Measurements from ENCODE around the gene PTDSS2.
"Not testable (repeated sequence)": the region's sequence is repeated elsewhere in the genome, so short reads cannot be mapped to it uniquely, and the experiment has no call there.

PTDSS2 gene

GRCh38 chr11:433641-434040 lies 16.4 kb upstream of the PTDSS2 start:
- DNase-seq: no peak

- DNase-seq: no peak
These were observed 15.6 kb upstream of the PTDSS2 start for GRCh38 chr11:434496-434895.

- not testable (repeated sequence) for DNase-seq
These were observed 14.9 kb upstream of the PTDSS2 start for GRCh38 chr11:434999-435740.

- DNase-seq: no peak
These were observed 12.7 kb upstream of the PTDSS2 start for GRCh38 chr11:437228-437870.

- DNase-seq: no peak
These were observed 11.8 kb upstream of the PTDSS2 start for GRCh38 chr11:438101-438844.

GRCh38 chr11:439315-440064 lies 10.6 kb upstream of the PTDSS2 start:
- no peak for DNase-seq

GRCh38 chr11:440065-441042 lies 9.7 kb upstream of the PTDSS2 start:
- DNase-seq: peak; percentile 0

GRCh38 chr11:441043-441417 lies 9.0 kb upstream of the PTDSS2 start:
- DNase-seq: no peak

GRCh38 chr11:441418-442274 lies 8.4 kb upstream of the PTDSS2 start, which contains the start of gene ANO9:
ANO9 (minus strand) TSS chr11:442011; CDS start chr11:441926, 85 bp downstream.
- no peak for DNase-seq

GRCh38 chr11:442611-443081 lies 7.4 kb upstream of the PTDSS2 start:
- DNase-seq: no peak

- DNase-seq: no peak
These were observed 6.4 kb upstream of the PTDSS2 start for GRCh38 chr11:443542-444199.

GRCh38 chr11:444396-445144 lies 5.5 kb upstream of the PTDSS2 start:
- DNase-seq: no peak

GRCh38 chr11:445765-446588 lies 4.1 kb upstream of the PTDSS2 start:
- DNase-seq: no peak

- DNase-seq: no peak
These were observed 3.2 kb upstream of the PTDSS2 start for GRCh38 chr11:446891-447290.

- DNase-seq: peak; percentile 94
These were observed 2.0 kb upstream of the PTDSS2 start for GRCh38 chr11:447923-448731.

GRCh38 chr11:450809-451451 lies 851 bp downstream of the PTDSS2 start:
- DNase-seq: peak; percentile 53

- DNase-seq: no peak
These were observed 1.7 kb downstream of the PTDSS2 start for GRCh38 chr11:451738-452137.

All from midbrain (tissue), 1 donor.